GM19324 (cell line): ENCODE results near the gene COL6A5.
"Not testable (repeated sequence)": the region's sequence is repeated elsewhere in the genome, so short reads cannot be mapped to it uniquely, and the experiment has no call there.

Experiments
- ATAC-seq: cut with Tn5 transposase; IDR thresholded peaks from one replicate; pipeline ENCODE4 v1.9.1; 2021; ENCODE audit warnings: mild to moderate bottlenecking, moderate library complexity; ENCODE audit not compliant: unreplicated experiment, low FRiP score

Gene COL6A5

GRCh38 chr3:130345487-130346079 is at the start of gene COL6A5:
TSS of gene COL6A5 (plus strand) at chr3:130345672. CDS start at chr3:130373639, 27,967 bp downstream.
- no peak for ATAC-seq

GRCh38 chr3:130299531-130299930 is 45.9 kb upstream of the COL6A5 start:
- no peak for ATAC-seq

- ATAC-seq, result no peak
Measured at GRCh38 chr3:130300888-130301287, 44.6 kb upstream of the COL6A5 start.

GRCh38 chr3:130310109-130310508 is 35.4 kb upstream of the COL6A5 start:
- ATAC-seq, result no peak

GRCh38 chr3:130312374-130312773 is 33.1 kb upstream of the COL6A5 start:
- ATAC-seq, result no peak

- ATAC-seq, result no peak
Measured at GRCh38 chr3:130316169-130316568, 29.3 kb upstream of the COL6A5 start.

GRCh38 chr3:130323503-130323902 is 22.0 kb upstream of the COL6A5 start:
- ATAC-seq, result no peak

GRCh38 chr3:130340766-130341165 is 4.7 kb upstream of the COL6A5 start:
- no peak for ATAC-seq

GRCh38 chr3:130341388-130341787 is 4.1 kb upstream of the COL6A5 start:
- no peak for ATAC-seq

GRCh38 chr3:130341882-130342281 is 3.6 kb upstream of the COL6A5 start:
- ATAC-seq, result no peak

- ATAC-seq, result no peak
Measured at GRCh38 chr3:130342821-130343661, 2.4 kb upstream of the COL6A5 start.

- not testable (repeated sequence) for ATAC-seq
Measured at GRCh38 chr3:130348258-130348657, 2.8 kb downstream of the COL6A5 start.

- ATAC-seq, result no peak
Measured at GRCh38 chr3:130354430-130354829, 9.0 kb downstream of the COL6A5 start.

GRCh38 chr3:130374033-130374432 is 28.6 kb downstream of the COL6A5 start:
- no peak for ATAC-seq

- ATAC-seq, result no peak
Measured at GRCh38 chr3:130374908-130375307, 29.4 kb downstream of the COL6A5 start.

GRCh38 chr3:130377960-130378676 is 32.6 kb downstream of the COL6A5 start:
- no peak for ATAC-seq

- no peak for ATAC-seq
Measured at GRCh38 chr3:130378677-130379191, 33.3 kb downstream of the COL6A5 start.

GRCh38 chr3:130379274-130379673 is 33.8 kb downstream of the COL6A5 start:
- ATAC-seq, result no peak

- no peak for ATAC-seq
Measured at GRCh38 chr3:130380398-130380797, 34.9 kb downstream of the COL6A5 start.

GRCh38 chr3:130383424-130383823 is 38.0 kb downstream of the COL6A5 start:
- ATAC-seq, result no peak

- no peak for ATAC-seq
Measured at GRCh38 chr3:130384476-130385025, 39.1 kb downstream of the COL6A5 start.
